Measurements from ENCODE around the gene DMD. TPM values are rescaled to one million over a fixed set of nuclear protein-coding genes. Genes with fewer than 3 reads are reported as not detected.

Gene DMD
- polyA plus RNA-seq, 3 donors: 0.23 TPM; not detected in 2

DNA sequence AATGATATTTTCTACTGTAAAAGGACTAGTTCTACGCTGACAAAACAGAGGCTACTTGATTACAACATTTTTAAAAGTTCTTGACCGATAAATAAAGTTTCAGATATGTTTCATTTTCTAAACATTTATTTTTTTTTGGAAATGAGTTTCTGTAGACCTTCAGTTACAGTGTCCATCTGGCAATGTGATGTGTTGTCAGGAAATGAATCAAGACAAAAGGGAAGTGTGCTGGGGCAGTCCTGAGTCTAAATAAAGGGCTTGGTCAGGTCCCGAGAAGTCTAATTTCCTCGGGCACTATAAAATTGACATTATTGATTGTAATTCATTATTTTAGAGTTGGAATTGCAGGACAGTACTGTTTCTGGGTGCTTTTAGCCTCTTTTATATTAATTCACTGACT, 2082.5 kb downstream of the DMD start:
- peak overlapping the region in 1 of 2 donors; percentile 30 for H3K4me3 Mint-ChIP-seq
- Histone ChIP-seq H3K79me2 (ENCODE audit: insufficient read depth, low read length) (no peaks in the 10 kb centered on the region), H3K27me3 (ENCODE audit: control insufficient read depth in 2 of 2, insufficient read depth in 2 of 2, low read length in 2 of 2) (no peaks in the 10 kb centered on the region), H2AFZ (ENCODE audit: insufficient read depth, low read depth, low read length, poor library complexity, severe bottlenecking) (no peak overlapping the region), H4K20me1 (ENCODE audit: insufficient read depth, low read length) (no peaks in the 10 kb centered on the region), H3K9me3 (replicated peaks in 1 of 2; ENCODE audit: control insufficient read depth in 1 of 2, insufficient read depth in 1 of 2, low read length in 2 of 2) (no peaks in the 10 kb centered on the region), H3K36me3 (replicated peaks in 1 of 2; ENCODE audit: control insufficient read depth in 1 of 2, insufficient read depth in 2 of 2, low read length in 2 of 2) (no peaks in the 10 kb centered on the region), H3K9ac (ENCODE audit: insufficient read depth, low read length, poor library complexity, severe bottlenecking) (no peak overlapping the region), H3K4me2 (replicated peaks; ENCODE audit: extremely low read depth, low read length, poor library complexity, severe bottlenecking) (no peak overlapping the region), H3K4me3 (replicated peaks in 1 of 3; ENCODE audit: low read depth in 2 of 3, low read length in 3 of 3) (no peak overlapping the region), H3K4me1 (ENCODE audit: control insufficient read depth in 1 of 2, insufficient read depth in 2 of 2, low read length in 2 of 2) (peaks cover 0 to 4% of the 10 kb centered on the region in 2 donors), H3K27ac (ENCODE audit: low read depth in 1 of 2, low read length in 2 of 2) (no peak overlapping the region)
- WGBS (ENCODE audit: insufficient coverage): no CpG with 5 or more reads among the region's 4 CpGs
- TF ChIP-seq, protein P1, sequence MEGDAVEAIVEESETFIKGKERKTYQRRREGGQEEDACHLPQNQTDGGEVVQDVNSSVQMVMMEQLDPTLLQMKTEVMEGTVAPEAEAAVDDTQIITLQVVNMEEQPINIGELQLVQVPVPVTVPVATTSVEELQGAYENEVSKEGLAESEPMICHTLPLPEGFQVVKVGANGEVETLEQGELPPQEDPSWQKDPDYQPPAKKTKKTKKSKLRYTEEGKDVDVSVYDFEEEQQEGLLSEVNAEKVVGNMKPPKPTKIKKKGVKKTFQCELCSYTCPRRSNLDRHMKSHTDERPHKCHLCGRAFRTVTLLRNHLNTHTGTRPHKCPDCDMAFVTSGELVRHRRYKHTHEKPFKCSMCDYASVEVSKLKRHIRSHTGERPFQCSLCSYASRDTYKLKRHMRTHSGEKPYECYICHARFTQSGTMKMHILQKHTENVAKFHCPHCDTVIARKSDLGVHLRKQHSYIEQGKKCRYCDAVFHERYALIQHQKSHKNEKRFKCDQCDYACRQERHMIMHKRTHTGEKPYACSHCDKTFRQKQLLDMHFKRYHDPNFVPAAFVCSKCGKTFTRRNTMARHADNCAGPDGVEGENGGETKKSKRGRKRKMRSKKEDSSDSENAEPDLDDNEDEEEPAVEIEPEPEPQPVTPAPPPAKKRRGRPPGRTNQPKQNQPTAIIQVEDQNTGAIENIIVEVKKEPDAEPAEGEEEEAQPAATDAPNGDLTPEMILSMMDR (IDR thresholded peaks at IDR 0.05): no peak
- peak in 2 of 3 donors; percentile 4 to 35 for DNase-seq
- H3K4me1 Mint-ChIP-seq: peaks cover 10% of the 10 kb centered on the region
- H3K9me3 Mint-ChIP-seq: peaks cover 2 to 5% (median 4%) of the 10 kb centered on the region in 7 donors
- intact Hi-C loops (cut with micrococcal nuclease): no loop called here
- peaks cover 0 to 3% (median 1%) of the 10 kb centered on the region in 3 donors for H3K27me3 Mint-ChIP-seq (ENCODE audit: low read depth in 3 of 3)
- no peaks in the 10 kb centered on the region for H3K36me3 Mint-ChIP-seq
- H3K27ac Mint-ChIP-seq: peak overlapping the region in 2 of 7 donors; percentile 5 to 21

DNA sequence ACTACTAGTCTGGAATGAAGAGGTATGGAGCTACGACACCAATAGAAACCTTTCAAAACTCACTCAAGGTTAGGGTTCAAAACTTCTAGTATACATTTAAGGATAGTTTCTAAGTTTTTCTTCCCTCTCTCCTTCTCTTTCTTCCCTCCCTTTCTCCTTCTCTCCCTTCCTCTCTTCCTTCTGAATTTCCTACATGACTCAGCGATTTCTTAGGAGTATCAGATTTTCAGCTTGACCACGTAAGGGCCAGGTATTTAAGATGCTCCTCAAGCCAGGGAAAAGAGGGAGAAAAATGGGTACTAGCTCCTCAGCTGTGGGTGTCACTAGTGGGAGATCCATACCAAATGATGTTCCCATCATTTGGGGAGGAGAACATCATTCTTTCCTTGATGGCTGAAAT, 2083.6 kb downstream of the DMD start:
- peaks cover 10% of the 10 kb centered on the region for H3K4me1 Mint-ChIP-seq
- intact Hi-C loops (cut with micrococcal nuclease): no loop called here
- WGBS (ENCODE audit: insufficient coverage): no CpG with 5 or more reads among the region's 3 CpGs
- no peaks in the 10 kb centered on the region for H3K79me2 ChIP-seq (ENCODE audit: insufficient read depth, low read length)
- peaks cover 0 to 4% of the 10 kb centered on the region in 2 donors for H3K4me1 ChIP-seq (ENCODE audit: control insufficient read depth in 1 of 2, insufficient read depth in 2 of 2, low read length in 2 of 2)
- no peak overlapping the region for H2AFZ ChIP-seq (ENCODE audit: insufficient read depth, low read depth, low read length, poor library complexity, severe bottlenecking)
- no peak overlapping the region for H3K4me2 ChIP-seq (replicated peaks; ENCODE audit: extremely low read depth, low read length, poor library complexity, severe bottlenecking)
- H3K9me3 ChIP-seq (replicated peaks in 1 of 2; ENCODE audit: control insufficient read depth in 1 of 2, insufficient read depth in 1 of 2, low read length in 2 of 2): no peaks in the 10 kb centered on the region
- no peak for DNase-seq
- H3K27me3 Mint-ChIP-seq (ENCODE audit: low read depth in 3 of 3): peaks cover 0 to 3% (median 1%) of the 10 kb centered on the region in 3 donors
- H3K36me3 ChIP-seq (replicated peaks in 1 of 2; ENCODE audit: control insufficient read depth in 1 of 2, insufficient read depth in 2 of 2, low read length in 2 of 2): no peaks in the 10 kb centered on the region
- H3K27ac ChIP-seq (ENCODE audit: low read depth in 1 of 2, low read length in 2 of 2): no peak overlapping the region
- no peak overlapping the region for H3K9ac ChIP-seq (ENCODE audit: insufficient read depth, low read length, poor library complexity, severe bottlenecking)
- peak overlapping the region in 1 of 7 donors; percentile 30 for H3K27ac Mint-ChIP-seq
- H3K9me3 Mint-ChIP-seq: peaks cover 2 to 5% (median 4%) of the 10 kb centered on the region in 7 donors
- no peak overlapping the region for H3K4me3 ChIP-seq (replicated peaks in 1 of 3; ENCODE audit: low read depth in 2 of 3, low read length in 3 of 3)
- no peak overlapping the region for H3K4me3 Mint-ChIP-seq
- TF ChIP-seq, protein P1 (IDR thresholded peaks at IDR 0.05): no peak
- no peaks in the 10 kb centered on the region for H3K36me3 Mint-ChIP-seq
- no peaks in the 10 kb centered on the region for H3K27me3 ChIP-seq (ENCODE audit: control insufficient read depth in 2 of 2, insufficient read depth in 2 of 2, low read length in 2 of 2)
- H4K20me1 ChIP-seq (ENCODE audit: insufficient read depth, low read length): no peaks in the 10 kb centered on the region

Data from CD14-positive monocyte (primary cell).